Spleen (tissue), 11 donors: Measurements from ENCODE around the gene CDHR2. TPM values are rescaled to one million over a fixed set of nuclear protein-coding genes. Genes with fewer than 3 reads are reported as not detected.

Experiments used
- DNase-seq: peaks from one replicate; pipeline ENCODE4 v3.0.0-alpha.2; 2020
- H3K27ac ChIP-seq, 8 donors: fragments of 200-600 bp; sonication (generic) in 7 of 8; 1 replicate in 4 of 8; 2 replicates in 4 of 8; pipeline versions ENCODE4 v1.5.0 to v1.8.0; 2016 to 2021; ENCODE audit warnings: inconsistent platforms in 4 of 8, mild to moderate bottlenecking in 4 of 8, moderate library complexity in 1 of 8
- H3K27me3 ChIP-seq, 7 donors: fragments of 200-600 bp; sonication (generic) in 6 of 7; replicated peaks in 1 of 7; 1 replicate in 4 of 7; 2 replicates in 3 of 7; pipeline versions ENCODE4 v1.5.0 to v1.8.0; 2016 to 2021; ENCODE audit warnings: inconsistent platforms in 3 of 7, mild to moderate bottlenecking in 1 of 7
- H3K36me3 ChIP-seq, 6 donors: fragments of 200-600 bp; sonication (generic) in 5 of 6; 1 replicate in 4 of 6; 2 replicates in 2 of 6; pipeline versions ENCODE4 v1.5.0 to v1.8.0; 2016 to 2021; ENCODE audit warnings: inconsistent platforms in 2 of 6
- H3K4me1 ChIP-seq, 6 donors: fragments of 200-600 bp; sonication (generic) in 5 of 6; 1 replicate in 3 of 6; 2 replicates in 3 of 6; pipeline versions ENCODE4 v1.5.0 to v1.8.0; 2016 to 2021; ENCODE audit warnings: inconsistent platforms in 3 of 6
- H3K4me3 ChIP-seq, 8 donors: fragments of 200-600 bp; sonication (generic) in 7 of 8; 1 replicate in 4 of 8; 2 replicates in 4 of 8; pipeline versions ENCODE4 v1.5.0 to v1.8.0; 2016 to 2021; ENCODE audit warnings: inconsistent platforms in 4 of 8, mild to moderate bottlenecking in 4 of 8, moderate library complexity in 2 of 8
- H3K9me3 ChIP-seq, 8 donors: fragments of 200-600 bp; sonication (generic) in 7 of 8; 1 replicate in 4 of 8; 2 replicates in 4 of 8; pipeline versions ENCODE4 v1.5.0 to v1.8.0; 2016 to 2021; ENCODE audit warnings: inconsistent platforms in 4 of 8
- CTCF ChIP-seq, 11 experiments: fragments of 200-600 bp in 7 of 11; fragments of 450-650 bp in 4 of 11; sonication (generic) in 4 of 11; IDR thresholded peaks in 8 of 11; conservative IDR thresholded peaks in 3 of 11; 1 replicate in 7 of 11; 2 replicates in 4 of 11; pipeline versions ENCODE4 v1.4.0 to v1.8.0; 2016 to 2021; ENCODE audit warnings: antibody characterized with exemption in 11 of 11, inconsistent platforms in 4 of 11, mild to moderate bottlenecking in 1 of 11
- POLR2A ChIP-seq, 3 donors: fragments of 450-650 bp; IDR thresholded peaks; one replicate each; pipeline ENCODE4 v1.5.1; 2017; ENCODE audit warnings: antibody characterized with exemption in 3 of 3, mild to moderate bottlenecking in 1 of 3
- POLR2AphosphoS5 ChIP-seq, 3 donors: sonication (generic); formaldehyde crosslinking; IDR thresholded peaks; one replicate each; pipeline ENCODE4 v1.5.1; 2017; ENCODE audit warnings: antibody characterized with exemption in 3 of 3
- WGBS, 5 donors: extraction: QIAGEN DNeasy Blood & Tissue Kit in 3 of 5; methylation state at CpG; one replicate each; pipeline versions ENCODE4 v1.1.5 to v1.1.7; 2013 to 2018; 5-methylcytosine and 5-hydroxymethylcytosine counted together
- intact Hi-C: fragments of 100-400 bp; cut with DNase I; formaldehyde crosslinking; loops from one replicate; pipeline ENCODE4 v1.15.0; 2023; ENCODE audit warnings: low total_unique reads
- polyA plus RNA-seq, 3 donors: library from polyadenylated mRNA; stranded (reverse); fragments of 200-250 nt; gene quantifications; one replicate each; pipeline ENCODE4 v1.2.1, GENCODE V29; 2013
- total RNA-seq, 7 donors: library from RNA; depleted of rRNA in 3 of 7; stranded (reverse); fragments of >200 nt in 3 of 7; fragmentation: NEBNext Ultra II Directional in 4 of 7; extraction: Animal tissue kit (Norgen Biotek cat#: 25700) in 4 of 7; gene quantifications; one replicate each; pipeline versions ENCODE4 v1.1.0 to v1.2.1, GENCODE V29; 2016 to 2021
- donor health status: healthy with polysubstance abuse.
- donor health status: DM: no; HTN: no; CAD: no; lungs with moderate emphysema.
- donor health status: DM: no; HTN: no; CAD: no.
- donor health status: Bipolar disorder and iron deficiency.
- donor health status: healthy.
- donor health status: DM: no; HTN: no; CAD: no.
- donor health status: DM: yes; HTN: yes; CAD: no.

CDHR2 gene
- total and polyA plus RNA-seq, 10 donors = 0.02 to 1.4 (median 0.33) TPM; not detected in 2

DNA sequence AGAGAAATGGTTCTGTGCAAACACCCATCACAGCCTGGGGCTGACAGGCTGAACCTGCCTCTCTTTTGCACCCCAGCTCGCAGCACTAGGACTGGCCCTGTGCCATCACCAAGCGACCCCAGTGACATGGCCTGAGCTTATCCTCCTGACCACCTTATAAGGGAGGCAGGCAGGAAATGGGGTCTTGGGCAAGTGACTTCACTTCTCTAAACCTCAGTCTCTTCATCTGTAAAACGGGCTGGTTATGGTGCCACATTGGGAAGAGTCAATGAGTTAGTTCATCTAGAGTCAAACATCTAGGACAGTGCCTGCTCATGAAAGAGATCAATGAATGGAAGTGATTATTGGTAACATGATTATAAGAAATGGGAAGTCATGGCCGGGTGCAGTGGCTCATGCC is 75.0 kb downstream of the CDHR2 start:
- H3K4me1 ChIP-seq = peaks cover 4 to 26% (median 18%) of the 10 kb centered on the region in 6 donors
- TF ChIP-seq POLR2AphosphoS5 (IDR thresholded peaks at IDR 0.05) = no peak
- TF ChIP-seq POLR2A (IDR thresholded peaks at IDR 0.05) = no peak
- TF ChIP-seq CTCF (IDR thresholded peaks at IDR 0.05 in 8 of 11, conservative IDR thresholded peaks at IDR 0.05 in 3 of 11) = no peak
- no peak overlapping the region for H3K27ac ChIP-seq
- H3K9me3 ChIP-seq = no peaks in the 10 kb centered on the region
- intact Hi-C loops = no loop called here
- peaks cover 8 to 90% (median 40%) of the 10 kb centered on the region in 7 donors for H3K27me3 ChIP-seq
- DNase-seq = no peak
- H3K36me3 ChIP-seq = no peaks in the 10 kb centered on the region
- WGBS, 5 donors = 62 to 74% (median 65%) methylated on average over 3 to 4 of the region's 4 CpGs
- H3K4me3 ChIP-seq = no peak overlapping the region

DNA sequence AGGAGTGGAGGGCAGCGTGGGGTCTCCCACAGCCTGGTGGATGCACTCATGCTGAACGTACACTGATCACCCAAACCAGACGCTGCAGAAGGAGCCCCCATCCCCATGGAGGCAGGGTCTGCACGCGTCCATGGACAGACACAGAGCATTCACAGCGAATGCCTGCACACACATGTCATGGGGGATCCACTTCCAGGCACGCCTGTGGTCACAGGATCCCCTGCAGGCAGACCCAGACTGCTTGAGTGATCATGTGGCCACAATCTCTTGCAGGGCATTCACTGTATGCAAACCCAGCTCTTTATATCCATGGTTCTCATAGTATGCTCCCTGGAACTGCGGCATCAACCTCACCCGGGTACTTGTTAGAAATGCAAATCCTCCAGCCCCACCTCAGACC is 75.8 kb downstream of the CDHR2 start:
- TF ChIP-seq POLR2A (IDR thresholded peaks at IDR 0.05) (no peak), POLR2AphosphoS5 (IDR thresholded peaks at IDR 0.05) (no peak), CTCF (IDR thresholded peaks at IDR 0.05 in 8 of 11, conservative IDR thresholded peaks at IDR 0.05 in 3 of 11) (no peak)
- Histone ChIP-seq H3K4me3 (no peak overlapping the region), H3K9me3 (no peaks in the 10 kb centered on the region), H3K4me1 (peaks cover 5 to 26% (median 17%) of the 10 kb centered on the region in 6 donors), H3K27ac (no peak overlapping the region), H3K36me3 (no peaks in the 10 kb centered on the region), H3K27me3 (peaks cover 10 to 90% (median 40%) of the 10 kb centered on the region in 7 donors)
- WGBS, 5 donors = 54 to 69% (median 63%) methylated on average over 9 of the region's 9 CpGs
- intact Hi-C loops = no loop called here
- DNase-seq = no peak

DNA sequence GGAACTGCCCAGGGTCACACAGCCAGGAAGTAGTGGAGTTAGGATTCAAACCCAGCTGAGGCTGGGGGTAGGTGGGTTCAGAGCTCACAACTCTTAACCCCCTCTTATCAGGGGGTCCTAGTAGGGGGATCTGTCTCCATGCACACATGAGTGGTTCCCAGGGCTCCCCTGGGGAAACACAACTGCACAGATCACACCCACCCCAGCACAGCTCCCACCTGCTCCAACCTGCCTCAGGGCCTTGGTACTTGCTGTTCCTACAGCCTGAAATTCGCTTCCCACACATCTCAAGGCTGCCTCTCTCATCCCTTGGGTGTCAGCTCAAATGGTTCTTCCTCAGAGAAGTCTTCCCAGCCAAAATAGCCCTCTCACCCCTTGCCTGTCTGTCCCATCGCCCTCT is 76.4 kb downstream of the CDHR2 start:
- peak; percentile 51 for DNase-seq
- peaks cover 8 to 90% (median 40%) of the 10 kb centered on the region in 7 donors for H3K27me3 ChIP-seq
- no peaks in the 10 kb centered on the region for H3K36me3 ChIP-seq
- WGBS, 5 donors = 67 to 87% (median 79%) methylated on average over 2 of the region's 2 CpGs
- intact Hi-C loops = no loop called here
- H3K9me3 ChIP-seq = no peaks in the 10 kb centered on the region
- H3K4me1 ChIP-seq = peaks cover 9 to 26% (median 17%) of the 10 kb centered on the region in 6 donors
- no peak overlapping the region for H3K4me3 ChIP-seq
- no peak for TF ChIP-seq POLR2A (IDR thresholded peaks at IDR 0.05)
- no peak for TF ChIP-seq POLR2AphosphoS5 (IDR thresholded peaks at IDR 0.05)
- no peak for TF ChIP-seq CTCF (IDR thresholded peaks at IDR 0.05 in 8 of 11, conservative IDR thresholded peaks at IDR 0.05 in 3 of 11)
- no peak overlapping the region for H3K27ac ChIP-seq

DNA sequence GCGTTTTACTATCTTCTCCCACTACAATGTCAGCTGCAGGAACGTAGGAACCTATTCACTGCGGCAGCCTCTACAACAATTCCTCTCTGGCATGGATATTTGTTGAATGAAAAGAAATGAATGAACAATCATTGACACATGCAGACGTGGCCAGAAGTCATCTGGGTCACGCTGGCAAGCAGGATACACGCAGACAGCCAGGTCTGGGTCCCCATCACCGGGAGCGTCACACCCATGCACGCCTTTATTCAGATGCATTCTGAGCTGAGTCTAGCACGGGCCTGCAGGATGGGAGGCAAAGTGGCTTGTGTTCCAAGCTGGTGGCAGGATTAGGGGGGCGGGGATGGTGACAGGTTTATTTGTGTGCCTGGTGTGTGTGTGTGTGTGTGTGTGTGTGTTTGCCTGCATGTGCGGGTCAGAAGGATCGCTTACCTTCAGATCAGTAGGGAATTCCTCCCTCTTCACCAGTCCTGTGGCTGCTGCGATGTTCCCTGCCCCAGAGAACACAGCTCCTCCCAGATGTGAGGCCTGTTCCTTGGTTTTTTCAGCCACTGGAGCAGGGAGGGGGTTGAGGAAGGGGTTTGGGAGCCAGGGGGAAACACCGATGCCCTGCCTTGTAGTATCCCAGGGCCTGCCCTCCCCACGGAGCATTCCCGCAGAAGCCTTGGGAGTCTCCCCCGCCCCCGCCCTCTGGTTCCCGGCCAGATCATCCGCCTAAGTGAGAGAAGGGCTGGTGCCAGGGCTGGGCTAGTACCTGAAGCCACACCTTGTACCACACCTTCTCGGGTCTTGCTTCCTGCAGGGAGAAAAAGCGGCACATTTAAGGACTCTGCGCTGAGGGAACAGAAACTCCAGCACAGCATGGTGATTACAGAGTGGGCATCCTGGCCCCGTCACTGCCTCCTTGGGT is 77.1 kb downstream of the CDHR2 start:
- intact Hi-C loops = no loop called here
- WGBS, 5 donors = 53 to 70% (median 59%) methylated on average over 24 to 25 of the region's 25 CpGs

More for the DNA sequence above, 77.1 kb downstream of the CDHR2 start:
- H3K4me3 ChIP-seq = no peak overlapping the region
- no peak overlapping the region for H3K27ac ChIP-seq
- peaks cover 8 to 90% (median 37%) of the 10 kb centered on the region in 7 donors for H3K27me3 ChIP-seq
- peak; percentile 58 for DNase-seq
- no peaks in the 10 kb centered on the region for H3K9me3 ChIP-seq
- H3K36me3 ChIP-seq = no peaks in the 10 kb centered on the region
- H3K4me1 ChIP-seq = peaks cover 12 to 26% (median 17%) of the 10 kb centered on the region in 6 donors
- TF ChIP-seq CTCF (IDR thresholded peaks at IDR 0.05 in 8 of 11, conservative IDR thresholded peaks at IDR 0.05 in 3 of 11) (no peak), POLR2A (IDR thresholded peaks at IDR 0.05) (no peak), POLR2AphosphoS5 (IDR thresholded peaks at IDR 0.05) (no peak)
